Kasumi-1 (cell line): Measurements from ENCODE around the gene MAGI2.

Experiments
- DNase-seq, 2 experiments: peaks; one replicate each; lab custom pipeline; 2025; lab: John Stamatoyannopoulos, UW

Gene MAGI2

DNA sequence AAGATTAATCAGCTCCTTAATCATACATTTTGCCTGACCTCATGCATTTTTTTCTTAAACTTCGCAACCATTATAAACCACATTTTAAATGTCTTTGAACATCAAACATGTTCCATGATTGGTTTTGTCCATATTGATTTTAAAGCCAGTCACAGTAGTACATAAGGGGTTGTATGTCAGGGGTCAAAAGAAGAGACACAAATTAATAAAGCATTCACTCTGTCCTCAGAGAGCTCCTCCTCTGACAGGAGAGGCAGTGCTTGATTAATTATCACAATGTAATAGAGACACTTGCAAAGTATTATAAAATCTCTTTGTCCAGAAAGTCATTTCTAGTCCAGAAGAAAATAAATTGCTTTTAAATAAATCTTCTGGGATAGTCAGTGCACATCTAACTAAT, 195.5 kb downstream of the MAGI2 start:
- DNase-seq = no peak

DNA sequence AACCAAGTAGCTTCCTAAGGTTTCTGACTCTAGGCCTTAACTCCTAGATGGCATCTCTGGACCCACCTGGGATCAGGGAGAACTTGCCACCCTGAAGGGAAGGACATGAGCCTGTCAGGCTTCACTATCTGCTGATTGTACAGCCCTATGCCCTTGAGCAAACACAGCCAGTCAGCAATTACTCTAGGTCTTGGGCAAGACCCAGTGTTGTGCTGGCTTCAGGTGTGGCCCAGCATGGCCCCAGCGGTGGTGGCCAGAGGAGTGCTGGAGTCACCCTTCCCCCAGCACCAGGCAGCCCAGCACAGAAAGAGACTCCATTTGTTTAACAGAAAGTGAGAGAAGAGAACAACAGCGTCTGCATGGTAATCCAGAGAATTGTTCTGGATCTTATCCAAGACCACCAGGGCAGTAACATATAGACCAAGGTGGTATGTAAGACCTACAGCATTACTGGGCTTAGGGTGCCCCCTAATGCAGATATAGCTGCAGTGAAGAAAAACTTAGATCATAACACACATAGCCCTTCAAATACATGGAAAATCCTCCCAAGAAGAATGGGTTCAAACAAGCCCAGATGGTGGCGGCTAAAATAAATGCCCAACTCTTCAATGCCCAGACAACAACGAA, 207.7 kb downstream of the MAGI2 start:
- no peak for DNase-seq

DNA sequence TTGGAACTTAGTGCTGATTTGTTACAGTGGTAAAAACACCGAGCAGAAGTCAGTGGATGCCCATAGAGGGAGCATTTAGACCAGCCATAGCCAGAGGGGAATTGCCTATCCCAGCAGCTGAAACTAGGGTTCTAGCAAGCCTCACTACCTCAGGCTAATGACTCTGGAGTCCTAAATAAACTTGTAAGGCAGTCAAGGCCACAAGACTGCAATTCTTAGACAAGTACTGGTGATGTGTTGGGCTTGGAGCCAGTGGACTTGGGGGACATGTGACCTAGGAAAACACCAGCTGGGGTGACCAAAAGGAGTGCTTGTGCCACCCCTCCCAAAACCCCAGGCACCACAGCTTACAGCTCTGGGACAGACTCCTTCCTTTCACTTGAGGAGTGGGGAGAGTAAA, 209.0 kb downstream of the MAGI2 start:
- no peak for DNase-seq

DNA sequence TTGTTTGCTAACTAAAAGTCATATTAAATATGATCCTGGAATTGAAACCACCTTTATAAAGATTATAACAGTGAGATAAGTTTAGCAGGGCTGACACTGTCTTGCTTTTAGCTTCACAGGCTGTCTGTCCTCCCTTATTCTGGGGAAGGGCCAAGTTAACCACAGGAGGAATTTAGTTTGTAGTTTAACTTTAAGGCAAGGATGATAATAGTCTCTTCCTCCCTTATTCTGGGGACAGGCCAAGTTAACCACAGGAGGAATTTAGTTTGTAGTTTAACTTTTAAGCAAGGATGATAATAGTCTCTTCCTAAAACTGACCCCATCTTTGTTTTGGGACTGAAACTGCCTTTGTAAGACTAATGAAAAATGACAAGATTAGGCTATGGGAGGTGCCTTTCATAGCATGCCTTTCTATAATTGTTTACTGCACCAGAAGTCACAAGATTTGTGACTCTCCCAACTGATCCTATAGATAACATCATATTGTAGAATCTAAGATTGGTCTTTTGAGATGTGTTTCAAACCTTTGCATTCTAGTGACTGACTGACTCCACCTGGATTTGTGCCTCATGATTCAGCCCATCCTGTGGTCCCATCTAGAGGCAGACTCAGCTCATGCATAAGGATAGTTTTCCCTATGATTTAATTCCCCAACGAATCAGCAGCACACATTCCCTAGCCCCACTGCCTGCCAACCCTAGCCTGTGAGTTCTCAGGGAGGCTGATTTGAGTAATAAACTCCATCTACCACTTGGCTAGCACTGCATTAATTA, 212.0 kb downstream of the MAGI2 start:
- peak; percentile 17 to 63 for DNase-seq

DNA sequence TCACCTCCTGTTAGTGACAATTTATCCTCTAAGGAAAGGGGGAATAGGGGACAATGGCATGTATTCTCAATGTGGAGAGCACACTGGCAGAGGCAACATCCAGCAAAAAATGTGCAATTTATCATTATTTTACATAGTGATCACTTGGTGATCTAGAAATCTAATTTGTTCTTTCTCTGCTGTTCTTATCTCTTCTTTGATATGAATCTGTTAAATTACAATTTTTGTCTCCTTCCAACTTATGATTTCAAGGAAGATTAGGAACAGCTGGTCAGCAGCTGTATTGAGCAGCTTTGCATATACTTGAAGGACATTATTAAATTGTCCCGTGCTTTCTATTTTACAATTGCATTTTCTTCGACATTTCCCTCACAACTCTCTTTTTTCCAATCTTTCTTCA, 213.1 kb downstream of the MAGI2 start:
- DNase-seq = no peak

DNA sequence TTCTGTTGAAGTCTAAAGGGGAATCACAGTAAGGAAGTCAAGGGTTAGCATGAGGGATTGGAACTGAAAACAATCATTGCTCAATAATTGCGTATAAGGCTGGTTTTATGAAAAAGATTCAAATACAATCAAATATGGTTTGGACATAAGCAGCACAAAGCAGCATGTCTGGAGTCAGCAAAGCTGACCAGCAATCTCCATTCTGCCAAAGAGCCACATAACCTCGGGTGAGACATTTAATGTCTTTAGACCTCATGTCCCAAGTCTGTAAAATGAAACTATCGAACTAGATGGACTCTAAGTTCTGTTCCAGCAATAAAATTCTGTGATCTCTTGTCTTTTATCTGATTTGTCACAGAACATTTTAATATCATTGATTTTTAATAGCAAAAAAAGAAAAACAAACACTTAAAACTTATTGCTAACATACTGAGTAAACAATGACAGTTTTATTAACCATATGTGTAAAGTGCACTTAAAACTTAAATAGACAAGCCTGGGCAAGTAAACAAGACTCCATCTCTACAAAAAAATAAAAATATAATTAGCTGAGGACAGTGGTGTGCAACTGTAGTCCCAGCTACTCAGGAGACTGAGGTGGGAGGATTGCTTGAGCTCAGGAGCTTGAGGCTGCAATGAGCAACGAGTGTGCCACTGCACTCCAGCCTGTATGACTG, 217.0 kb downstream of the MAGI2 start:
- DNase-seq = no peak

DNA sequence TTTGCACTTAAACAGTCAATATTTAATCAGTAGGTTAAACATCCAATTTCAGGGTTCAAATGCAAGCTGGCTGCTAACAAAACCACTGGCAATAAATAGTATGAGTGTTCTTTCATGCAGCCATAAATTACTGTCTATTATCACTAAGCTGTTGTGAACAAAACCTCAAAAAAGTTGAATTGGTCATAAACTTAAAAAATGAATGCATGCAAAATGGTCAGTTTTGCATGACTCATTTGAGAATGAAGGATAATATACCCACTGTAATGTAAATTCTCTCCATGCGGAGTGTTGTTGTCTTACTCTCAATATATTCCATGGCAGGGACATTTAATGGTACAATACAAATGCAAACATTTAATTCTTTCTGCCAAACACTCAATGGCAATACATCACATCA, 226.4 kb downstream of the MAGI2 start:
- DNase-seq = no peak

DNA sequence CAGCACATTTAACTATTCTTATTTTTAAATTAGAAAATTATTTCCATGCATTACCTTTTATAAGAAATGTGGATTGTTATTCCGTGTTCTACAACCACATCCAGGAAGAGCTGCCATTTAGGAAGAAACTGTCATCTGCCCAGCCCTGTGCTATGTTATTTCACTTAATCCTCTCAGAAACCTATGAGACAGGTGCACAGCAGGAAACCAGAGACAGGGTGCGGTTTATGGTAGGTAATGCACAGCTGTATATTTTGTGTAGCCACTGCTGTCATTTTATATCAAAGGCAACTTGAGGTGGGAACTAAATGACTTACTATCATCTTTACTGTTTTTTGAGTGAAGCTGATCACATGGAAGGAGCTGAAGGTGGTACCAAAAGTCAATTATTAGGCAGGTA, 232.3 kb downstream of the MAGI2 start:
- no peak for DNase-seq

DNA sequence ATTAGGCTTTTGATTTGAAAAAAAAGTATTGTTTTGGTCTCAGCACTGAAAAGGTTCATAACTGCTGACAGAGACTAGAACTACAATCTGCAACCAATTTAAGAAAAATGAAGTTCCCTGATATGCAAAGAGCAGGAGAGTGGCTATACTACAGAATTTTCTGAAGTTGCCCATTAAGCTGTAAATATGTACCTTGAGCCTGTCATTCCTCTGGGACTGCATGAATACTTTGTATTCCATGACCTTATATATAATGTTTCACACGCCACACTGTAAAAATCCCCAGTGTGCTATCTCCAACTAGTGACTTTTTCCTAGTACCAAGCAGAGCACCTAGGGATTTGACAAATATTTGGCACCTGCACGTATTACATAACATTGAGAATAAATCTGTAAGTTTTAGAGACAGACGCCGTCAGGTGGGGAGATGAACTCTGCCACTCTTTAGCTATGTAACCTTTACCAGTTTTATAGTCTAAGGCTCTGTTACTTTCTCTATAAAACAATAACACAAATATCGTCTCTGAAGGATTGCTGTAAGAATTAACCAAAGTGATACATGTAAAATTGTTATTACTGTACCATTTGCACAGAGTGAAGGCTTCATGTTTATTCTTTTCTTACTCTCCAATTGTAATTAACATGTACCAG, 235.4 kb downstream of the MAGI2 start:
- no peak for DNase-seq

DNA sequence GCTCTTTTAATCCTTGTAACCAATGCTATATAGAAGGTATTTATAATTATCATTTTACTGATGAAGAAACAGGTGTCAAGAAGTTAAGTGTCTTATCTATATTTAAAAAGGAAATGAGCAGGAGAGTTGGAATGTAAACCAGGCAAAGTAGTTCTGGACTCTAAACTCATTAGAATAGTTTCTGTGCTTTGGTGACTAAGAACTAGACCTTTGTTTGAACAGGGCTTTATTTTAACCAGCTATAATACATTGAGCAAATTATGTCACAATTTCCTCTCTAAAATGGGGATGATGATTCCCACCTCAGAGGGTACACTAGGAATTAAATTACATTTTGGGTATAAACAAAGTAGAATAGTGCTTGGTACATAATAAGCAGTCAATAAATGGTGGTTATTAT, 236.0 kb downstream of the MAGI2 start:
- DNase-seq = no peak

DNA sequence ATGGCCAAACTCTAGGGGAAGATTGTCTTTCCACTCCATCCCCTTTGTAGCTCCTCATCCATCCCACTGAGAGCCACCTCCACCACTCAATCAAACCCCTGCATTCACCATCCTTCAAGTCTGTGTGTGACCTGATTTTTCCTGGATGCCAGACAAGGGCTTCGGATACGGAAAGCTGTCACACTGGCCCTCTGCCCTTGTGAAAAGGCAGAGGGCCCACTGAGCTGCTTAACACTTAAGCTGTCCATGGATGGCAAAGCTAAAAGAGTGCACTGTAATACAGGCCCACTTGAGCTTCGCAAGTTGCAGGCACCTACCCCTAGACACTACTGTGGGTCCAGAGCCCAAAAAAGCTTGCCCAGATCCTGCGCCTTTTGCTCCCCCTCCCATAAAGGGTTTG, 237.2 kb downstream of the MAGI2 start:
- DNase-seq = no peak

DNA sequence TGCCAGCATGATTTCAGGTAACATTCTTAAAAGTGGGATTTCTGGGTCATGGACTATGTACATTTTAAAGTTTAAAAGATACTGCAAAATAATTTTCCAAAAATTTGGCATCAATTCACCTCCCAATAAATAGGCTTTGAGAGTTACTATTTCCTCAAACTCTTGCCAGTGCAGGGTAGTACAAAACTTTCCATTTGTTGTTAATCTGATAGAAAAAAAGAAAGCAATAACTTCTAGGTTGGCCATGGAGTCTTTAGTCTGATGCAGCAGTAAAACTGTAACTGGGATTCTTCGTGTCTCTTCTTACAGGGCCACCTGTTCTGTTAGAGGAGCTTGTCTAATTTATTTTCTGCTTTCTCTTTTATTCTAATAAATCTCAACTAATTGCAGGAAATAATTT, 241.1 kb downstream of the MAGI2 start:
- no peak for DNase-seq

DNA sequence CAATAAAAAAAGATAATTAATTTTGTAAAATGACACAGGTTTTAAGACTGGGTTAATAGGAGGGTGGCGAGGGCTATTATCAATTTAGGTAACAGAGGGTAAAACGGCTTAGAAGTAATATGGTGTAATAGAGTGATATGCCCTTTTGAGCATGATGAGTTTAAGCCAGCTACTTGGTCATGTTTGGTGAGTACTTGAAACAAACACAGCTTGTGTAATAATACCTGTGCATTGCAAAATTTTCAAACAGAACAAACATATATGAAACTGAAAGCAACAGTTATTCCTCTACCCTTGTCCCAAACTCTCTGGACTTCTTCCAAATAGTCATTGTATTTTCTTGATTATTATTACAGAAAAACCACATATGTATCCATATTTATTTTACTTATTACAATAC, 241.7 kb downstream of the MAGI2 start:
- no peak for DNase-seq

DNA sequence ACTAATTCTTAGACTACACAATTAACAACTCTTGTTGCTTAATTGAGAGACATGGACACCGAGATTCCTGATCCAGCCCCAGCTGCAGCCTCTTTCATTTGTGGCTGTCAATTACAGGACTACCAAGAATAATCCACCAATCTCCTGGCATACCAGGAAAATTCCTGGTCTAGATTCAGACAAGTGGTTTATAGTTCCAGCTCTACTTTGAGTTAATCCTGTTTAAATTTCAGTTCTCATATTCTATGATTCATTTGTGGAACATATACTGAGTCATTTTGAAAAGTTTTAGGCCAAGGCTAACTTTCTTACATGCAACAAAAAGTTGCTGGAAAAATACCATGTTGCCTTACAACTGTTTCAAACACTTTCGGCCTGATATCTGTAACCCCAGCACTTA, 253.5 kb downstream of the MAGI2 start:
- no peak for DNase-seq

DNA sequence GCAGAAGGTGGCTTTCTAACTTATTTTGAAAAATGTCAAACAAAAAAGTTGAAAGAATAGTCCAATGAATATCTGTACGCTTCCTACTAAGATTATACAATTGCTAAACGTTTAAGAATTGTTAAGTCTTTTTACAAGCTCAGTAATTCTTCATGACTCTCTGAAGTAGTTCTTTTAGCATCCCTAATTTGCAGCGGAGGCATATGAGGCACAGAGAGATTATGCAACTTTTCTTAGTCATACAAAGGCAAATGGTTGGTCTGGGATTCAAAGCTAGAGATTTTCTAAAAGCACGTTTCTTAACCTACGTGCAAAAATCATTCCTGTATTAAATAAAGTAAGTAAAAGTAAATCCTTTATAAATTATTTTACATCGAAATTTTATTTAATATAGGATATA, 254.2 kb downstream of the MAGI2 start:
- DNase-seq = no peak

DNA sequence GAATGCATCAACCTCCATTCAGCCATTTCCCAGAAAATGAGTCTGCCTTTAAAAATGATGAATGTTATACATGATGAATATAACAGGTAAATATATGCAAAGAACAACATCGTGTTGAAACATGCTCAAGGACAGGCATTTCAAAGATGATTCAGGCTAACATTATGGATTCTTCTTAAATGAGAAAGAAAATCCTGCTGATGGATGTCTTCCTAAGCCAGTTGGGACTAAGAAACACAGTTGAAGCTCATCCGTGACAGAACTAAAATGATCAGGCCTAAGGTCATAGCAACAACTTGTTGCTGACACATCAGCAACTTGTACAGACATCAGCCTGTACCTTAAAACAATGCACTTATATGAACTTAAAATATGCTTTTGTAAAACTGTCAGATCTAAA, 267.9 kb downstream of the MAGI2 start:
- DNase-seq = no peak

DNA sequence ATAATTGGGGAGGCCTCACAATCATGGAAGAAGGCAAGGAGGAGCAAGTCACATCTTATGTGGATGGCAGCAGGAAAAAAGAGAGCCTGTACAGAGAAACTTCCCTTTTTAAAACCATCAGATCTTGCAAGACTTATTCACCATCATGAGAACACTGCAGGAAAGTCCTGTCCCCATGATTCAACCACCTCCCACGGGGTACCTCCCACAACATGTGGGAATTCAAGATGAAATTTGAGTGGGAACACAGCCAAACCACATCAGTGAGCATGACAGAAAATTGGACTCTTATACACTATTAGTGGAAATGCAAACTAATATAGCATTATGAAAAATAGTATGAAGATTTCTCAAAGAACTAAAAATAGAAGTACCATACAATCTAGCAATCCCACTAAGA, 271.2 kb downstream of the MAGI2 start:
- peak in 1 of 2 experiments; percentile 10 for DNase-seq

DNA sequence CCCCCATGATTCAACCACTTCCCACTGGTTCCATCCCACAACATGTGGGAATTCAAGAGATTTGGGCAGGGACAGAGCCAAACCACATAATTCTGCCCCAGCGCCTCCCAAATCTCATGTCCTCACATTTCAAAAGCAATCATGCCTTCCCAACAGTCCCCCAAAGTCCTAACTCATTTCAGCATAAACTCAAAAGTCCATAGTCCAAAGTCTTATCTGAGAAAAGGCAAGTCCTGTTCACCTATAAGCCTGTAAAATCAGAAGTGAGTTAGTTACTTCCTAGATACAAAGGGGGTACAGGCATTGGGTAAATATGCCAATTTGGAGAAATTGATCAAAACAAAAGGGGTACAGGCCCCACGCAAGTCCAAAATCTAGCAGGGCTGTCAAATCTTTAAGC, 272.9 kb downstream of the MAGI2 start:
- DNase-seq = no peak

DNA sequence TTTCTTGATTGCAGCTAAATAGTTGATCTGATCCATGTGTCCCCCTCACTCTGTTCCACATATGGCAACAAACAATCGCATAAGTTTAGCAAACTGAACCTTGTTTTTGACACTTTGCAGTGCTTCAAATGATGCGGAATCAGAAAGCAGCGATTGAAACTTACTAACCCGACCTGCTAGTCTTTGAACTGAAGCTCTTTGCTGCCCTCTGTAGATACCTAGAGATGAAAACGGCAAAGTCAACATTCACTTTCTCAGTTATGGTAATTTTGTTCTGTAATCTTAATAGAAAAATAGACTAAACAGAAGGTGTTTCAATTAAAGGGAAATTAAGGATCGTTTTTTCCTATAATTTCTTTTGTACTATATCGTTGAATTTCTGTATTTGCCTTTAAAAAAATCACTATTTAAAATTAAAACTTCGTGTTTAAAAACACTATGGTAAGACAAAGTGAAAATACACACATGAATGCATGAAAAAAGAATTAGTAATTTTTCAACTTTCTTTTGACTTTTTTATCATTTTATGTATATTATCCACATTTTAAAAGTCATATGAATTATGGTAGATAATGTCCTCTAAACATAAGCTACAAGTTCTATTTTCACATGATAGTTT, 276.5 kb downstream of the MAGI2 start:
- peak; percentile 76 to 78 for DNase-seq

DNA sequence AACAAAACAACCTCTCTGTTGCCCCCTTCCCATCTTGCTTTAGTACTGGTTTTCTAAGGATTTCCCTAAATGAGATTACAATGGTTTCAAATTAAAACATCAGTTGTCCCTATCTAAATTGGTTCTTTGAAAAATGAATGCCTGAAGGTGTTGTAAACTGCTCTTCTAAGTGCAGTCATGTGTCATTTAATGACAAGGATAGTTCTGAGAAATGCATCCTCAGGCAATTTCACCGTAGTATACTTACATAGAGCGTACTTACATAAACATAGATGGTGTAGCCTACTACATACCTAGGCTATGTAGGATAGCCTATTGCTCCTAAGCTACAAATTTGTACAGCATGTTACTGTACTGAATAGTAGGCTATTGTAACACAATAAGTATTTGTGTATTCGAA, 278.1 kb downstream of the MAGI2 start:
- no peak for DNase-seq

DNA sequence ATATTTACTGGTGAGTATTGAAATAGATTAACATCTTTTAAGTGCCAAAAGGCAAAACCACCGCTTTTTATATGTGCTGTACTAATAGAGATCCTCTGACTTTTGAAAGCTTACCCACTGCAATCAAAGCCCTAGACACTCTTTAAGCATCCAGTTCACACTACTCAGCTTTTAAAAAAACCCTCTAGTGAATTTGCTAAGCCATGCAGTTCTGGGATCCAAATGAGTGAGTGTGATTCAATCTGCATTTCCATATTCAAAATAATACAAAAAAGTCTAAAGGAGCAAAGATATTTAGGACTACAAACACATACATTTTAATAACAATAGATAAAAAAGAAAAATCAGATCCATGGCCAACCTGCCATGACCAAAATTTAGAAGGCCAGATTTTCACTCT, 288.2 kb downstream of the MAGI2 start:
- DNase-seq = no peak

DNA sequence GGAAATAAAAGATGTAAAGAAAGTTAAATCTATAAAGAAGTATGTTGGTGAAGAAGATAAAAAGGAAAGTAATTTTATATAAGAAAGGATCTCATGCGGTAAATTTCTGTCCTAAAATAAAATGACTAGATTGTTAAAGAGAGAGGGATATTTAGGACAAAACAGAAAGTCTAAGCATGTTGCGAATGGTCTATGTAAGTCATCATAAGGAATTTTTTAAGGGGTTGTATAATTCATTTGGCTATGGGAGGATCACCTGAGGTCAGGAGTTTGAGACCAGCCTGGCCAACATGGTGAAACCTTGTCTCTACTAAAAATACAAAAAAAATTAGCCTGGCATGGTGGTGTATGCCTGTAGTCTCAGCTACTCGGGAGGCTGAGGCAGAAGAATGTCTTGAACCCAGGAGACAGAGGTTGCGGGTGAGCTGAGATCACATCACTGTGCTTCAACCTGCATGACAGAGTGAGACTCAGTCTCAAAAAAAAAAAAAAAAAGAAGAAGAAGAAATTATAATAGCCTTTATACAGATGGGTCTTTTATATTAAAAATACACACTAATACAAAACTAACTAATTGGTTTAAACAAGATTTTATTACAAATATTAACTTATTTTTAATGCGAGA, 294.3 kb downstream of the MAGI2 start:
- no peak for DNase-seq
